GM19043 (cell line): Measurements from ENCODE around the gene PKN3.
"Not testable (repeated sequence)": the region's sequence is repeated elsewhere in the genome, so short reads cannot be mapped to it uniquely, and the experiment has no call there.

Experiments
- ATAC-seq: cut with Tn5 transposase; IDR thresholded peaks from one replicate; pipeline ENCODE4 v1.9.1; 2021; ENCODE audit warnings: low read depth; ENCODE audit not compliant: unreplicated experiment

Gene PKN3

DNA sequence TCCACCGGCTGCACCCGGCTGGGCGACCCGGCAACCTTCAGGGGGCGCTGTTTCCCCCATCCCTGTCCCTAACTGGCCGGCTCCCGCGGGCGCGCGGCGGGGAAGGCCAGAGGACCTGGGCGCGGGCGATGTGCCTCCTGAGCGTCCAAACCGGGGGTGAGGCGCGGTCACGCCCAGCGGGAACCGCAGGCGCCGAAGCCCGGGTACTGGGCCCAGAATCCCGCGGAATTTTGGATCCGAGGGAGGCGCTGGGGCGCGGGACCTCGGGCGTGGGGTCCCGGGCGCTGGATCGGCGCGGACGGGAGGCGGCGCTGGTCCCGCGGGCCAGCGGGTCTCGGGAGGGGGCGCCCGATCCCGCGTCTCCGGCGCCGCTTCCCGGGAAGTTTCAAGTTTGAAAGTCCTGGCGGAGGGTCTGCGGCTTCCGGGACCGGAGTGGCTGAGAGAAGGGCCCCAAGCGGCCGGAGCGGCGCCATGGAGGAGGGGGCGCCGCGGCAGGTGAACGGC, at the start of gene PKN3:
Gene PKN3, plus strand, starts transcription at position 59 of the 504 bp plus-strand sequence. Its CDS starts 413 bp downstream, at position 472.
- ATAC-seq: peak; percentile 78

GRCh38 chr9:128653908-128654307, 48.4 kb upstream of the PKN3 start:
- ATAC-seq: no peak

DNA sequence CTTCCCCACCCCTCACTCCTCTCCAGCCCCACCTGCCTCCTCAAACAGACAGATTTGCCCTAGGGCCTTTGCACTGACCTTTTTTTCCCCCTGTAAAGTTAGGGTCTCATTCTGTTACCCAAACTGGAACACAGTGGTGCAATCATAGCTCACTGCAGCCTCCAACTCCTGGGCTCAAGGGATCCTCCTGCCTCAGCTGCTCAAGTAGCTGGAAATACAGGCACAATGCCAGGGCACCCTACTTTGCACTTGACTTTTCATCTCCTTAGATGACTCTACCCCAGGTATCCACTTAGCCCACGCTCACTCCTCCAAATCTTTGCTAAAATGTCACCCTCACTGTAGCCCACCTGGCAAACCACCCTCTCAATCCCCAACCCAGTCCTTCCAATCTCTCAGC, 47.8 kb upstream of the PKN3 start:
- no peak for ATAC-seq

GRCh38 chr9:128656416-128657343, 45.6 kb upstream of the PKN3 start, which contains the start of gene DYNC2I2:
DYNC2I2 (minus strand) TSS chr9:128656847; CDS start chr9:128656726, 121 bp downstream.
- ATAC-seq: peak; percentile 59

GRCh38 chr9:128657344-128657704, 45.0 kb upstream of the PKN3 start:
- ATAC-seq: no peak

DNA sequence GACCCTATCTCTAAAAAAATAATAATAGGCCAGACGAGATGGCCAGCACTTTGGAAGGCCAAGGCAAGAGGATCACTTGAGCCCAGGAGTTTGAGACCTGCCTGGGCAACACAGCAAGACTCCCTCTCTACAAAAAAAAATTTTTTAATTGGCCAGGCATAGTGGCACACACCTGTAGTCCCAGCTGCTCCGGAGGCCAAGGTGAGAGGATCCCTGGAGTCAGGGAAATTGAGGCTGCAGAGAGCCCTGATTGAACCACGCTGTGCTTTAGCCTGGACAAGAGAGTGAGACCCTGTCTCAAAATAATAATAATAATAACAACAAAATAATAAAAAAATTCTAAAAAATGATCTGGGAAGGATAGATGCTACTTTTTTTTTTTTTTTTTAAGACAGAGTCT, 44.5 kb upstream of the PKN3 start:
- no peak for ATAC-seq

- not testable (repeated sequence) for ATAC-seq
These were observed 35.8 kb upstream of the PKN3 start for GRCh38 chr9:128666481-128666941.

- no peak for ATAC-seq
These were observed 32.5 kb upstream of the PKN3 start for GRCh38 chr9:128669786-128670185.

- ATAC-seq: no peak
These were observed 26.9 kb upstream of the PKN3 start for GRCh38 chr9:128675382-128675781.

- no peak for ATAC-seq
These were observed 24.5 kb upstream of the PKN3 start for GRCh38 chr9:128677794-128678193.

GRCh38 chr9:128683340-128684064, 18.8 kb upstream of the PKN3 start:
- ATAC-seq: no peak

- no peak for ATAC-seq
These were observed 18.3 kb upstream of the PKN3 start for GRCh38 chr9:128684065-128684324.

- ATAC-seq: no peak
These were observed 17.7 kb upstream of the PKN3 start for GRCh38 chr9:128684325-128685199.

- ATAC-seq: no peak
These were observed 16.4 kb upstream of the PKN3 start for GRCh38 chr9:128685636-128686489.

GRCh38 chr9:128687453-128687852, 14.8 kb upstream of the PKN3 start:
- ATAC-seq: no peak

DNA sequence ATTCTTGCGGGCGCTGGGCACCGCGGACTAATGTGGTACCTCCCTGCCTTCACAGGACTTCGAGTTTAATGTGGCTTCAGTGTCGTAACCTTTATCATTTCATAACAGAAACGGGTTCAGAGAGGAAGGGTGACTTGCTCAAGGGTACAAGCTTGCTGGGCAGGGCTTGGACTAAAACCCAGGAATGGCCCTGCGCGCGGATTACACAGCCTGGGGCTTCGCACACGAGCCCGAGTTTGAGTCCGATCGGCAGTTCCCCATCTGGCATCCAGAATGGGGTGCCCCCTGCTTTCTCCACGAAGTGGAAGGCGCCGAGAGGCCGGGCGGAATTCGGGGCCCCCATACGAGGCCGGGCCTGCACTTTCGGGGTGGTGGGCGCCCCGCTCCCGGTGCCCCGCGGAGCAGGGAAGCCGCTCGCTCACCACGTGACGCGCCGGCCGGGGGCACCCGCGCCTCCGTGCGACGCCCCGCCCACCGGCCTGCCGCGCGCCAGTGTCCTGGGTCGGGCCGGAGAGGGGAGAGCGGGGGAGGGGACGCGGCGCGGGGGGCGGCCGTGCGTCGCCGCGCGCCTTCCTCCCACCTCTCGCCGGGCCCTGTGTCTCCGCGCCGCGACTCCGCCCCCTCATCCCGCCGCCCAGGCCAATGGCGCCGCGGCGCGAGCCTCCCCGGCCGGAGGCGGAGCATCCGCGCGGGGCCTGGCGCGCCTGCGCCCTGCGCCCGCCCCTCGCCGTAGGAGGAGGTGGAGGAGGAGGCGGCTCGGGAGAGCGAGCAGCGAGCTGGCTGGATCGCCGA, 13.6 kb upstream of the PKN3 start, which contains the start of gene SET:
Gene SET, plus strand, starts transcription at position 722 of the 792 bp plus-strand sequence. CDS start 361 bp downstream, outside the sequence.
- ATAC-seq: peak; percentile 65

DNA sequence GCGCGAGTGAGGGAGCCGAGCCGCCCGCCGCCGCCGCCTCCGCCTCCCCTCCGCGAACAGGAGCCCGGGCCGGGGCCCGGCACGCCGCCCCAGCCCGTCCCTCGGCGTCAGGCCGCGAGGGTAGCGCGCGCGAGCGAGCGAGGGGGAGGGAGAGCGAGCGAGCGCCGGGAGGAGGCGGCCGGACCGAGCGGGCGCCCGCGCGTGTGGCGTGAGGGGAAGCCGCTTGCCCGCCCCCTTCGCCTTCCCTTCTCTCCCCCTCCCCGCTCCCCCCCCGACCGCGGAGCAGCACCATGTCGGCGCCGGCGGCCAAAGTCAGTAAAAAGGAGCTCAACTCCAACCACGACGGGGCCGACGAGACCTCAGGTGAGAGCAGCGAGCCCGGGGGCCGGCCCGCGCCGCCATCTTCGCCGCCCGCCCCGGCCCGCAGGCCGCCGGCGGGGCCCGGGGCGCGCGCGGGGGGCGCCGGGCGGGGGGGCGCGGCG, 13.0 kb upstream of the PKN3 start:
- ATAC-seq: no peak

GRCh38 chr9:128689820-128690683, 12.3 kb upstream of the PKN3 start:
- ATAC-seq: no peak
